DND-41 (cell line): ENCODE data around the gene RILPL2.
"Not testable (repeated sequence)": the region's sequence is repeated elsewhere in the genome, so short reads cannot be mapped to it uniquely, and the experiment has no call there.

ENCODE experiments used
- ATAC-seq: fragments of 200-7000 bp; cut with Tn5 transposase; 3 replicates; pipeline ENCODE4 v1.9.1; 2021; ENCODE audit warnings: low read depth; ENCODE audit not compliant: insufficient read depth
- DNase-seq: peaks from one replicate; pipeline ENCODE4 v3.0.0-alpha.2; 2020
- H2AFZ ChIP-seq: 2 replicates; pipeline ENCODE4 v1.6.0; 2012; ENCODE audit warnings: low read depth, low read length
- H3K27ac ChIP-seq: 2 replicates; pipeline ENCODE4 v1.5.1; 2012; ENCODE audit warnings: low read length, inconsistent platforms
- H3K27me3 ChIP-seq: fragments of 200-600 bp; sonication (generic); 2 replicates; pipeline ENCODE4 v1.6.0; 2012; ENCODE audit warnings: low read length, mild to moderate bottlenecking, inconsistent platforms; ENCODE audit not compliant: insufficient read depth, poor library complexity
- H3K36me3 ChIP-seq: 2 replicates; pipeline ENCODE4 v1.5.1; 2012; ENCODE audit warnings: low read length, inconsistent platforms; ENCODE audit not compliant: insufficient read depth
- H3K4me1 ChIP-seq: 2 replicates; pipeline ENCODE4 v1.5.1; 2012; ENCODE audit warnings: mild to moderate bottlenecking, low read length; ENCODE audit not compliant: insufficient read depth
- H3K4me2 ChIP-seq: 2 replicates; pipeline ENCODE4 v1.6.0; 2012; ENCODE audit warnings: mild to moderate bottlenecking, moderate library complexity, low read length, inconsistent platforms; ENCODE audit not compliant: insufficient read depth
- H3K4me3 ChIP-seq, 2 experiments: fragments of 200-600 bp in 1 of 2; shearing (Covaris generic) in 1 of 2; 2 replicates each; pipeline ENCODE4 v1.5.1; 2012 to 2016; ENCODE audit warnings: inconsistent platforms in 2 of 2, low read length in 2 of 2, mild to moderate bottlenecking in 2 of 2, low read depth in 1 of 2, moderate library complexity in 1 of 2
- H3K79me2 ChIP-seq: 2 replicates; pipeline ENCODE4 v1.6.0; 2012; ENCODE audit warnings: low read length, inconsistent platforms; ENCODE audit not compliant: insufficient read depth
- H3K9ac ChIP-seq: 2 replicates; pipeline ENCODE4 v1.6.0; 2012; ENCODE audit warnings: low read depth, mild to moderate bottlenecking, inconsistent platforms, low read length, moderate library complexity
- H3K9me3 ChIP-seq: 2 replicates; pipeline ENCODE4 v1.5.1; 2012; ENCODE audit warnings: low read length, moderate library complexity, mild to moderate bottlenecking, inconsistent platforms; ENCODE audit not compliant: insufficient read depth, severe bottlenecking
- H4K20me1 ChIP-seq: 2 replicates; pipeline ENCODE4 v1.6.0; 2012; ENCODE audit warnings: low read length; ENCODE audit not compliant: insufficient read depth
- EZH2 ChIP-seq: IDR thresholded peaks from 3 replicates; pipeline ENCODE4 v1.6.1; 2012; ENCODE audit warnings: borderline replicate concordance, low read depth, mild to moderate bottlenecking, moderate library complexity, low read length, inconsistent platforms; ENCODE audit not compliant: severe bottlenecking
- TF ChIP-seq, protein P1 (sequence below): IDR thresholded peaks from 2 replicates; pipeline ENCODE4 v1.5.1; 2012; ENCODE audit warnings: borderline replicate concordance, low read length, moderate library complexity, mild to moderate bottlenecking; ENCODE audit not compliant: poor library complexity, severe bottlenecking; ENCODE audit errors: extremely low read depth

Gene RILPL2

DNA sequence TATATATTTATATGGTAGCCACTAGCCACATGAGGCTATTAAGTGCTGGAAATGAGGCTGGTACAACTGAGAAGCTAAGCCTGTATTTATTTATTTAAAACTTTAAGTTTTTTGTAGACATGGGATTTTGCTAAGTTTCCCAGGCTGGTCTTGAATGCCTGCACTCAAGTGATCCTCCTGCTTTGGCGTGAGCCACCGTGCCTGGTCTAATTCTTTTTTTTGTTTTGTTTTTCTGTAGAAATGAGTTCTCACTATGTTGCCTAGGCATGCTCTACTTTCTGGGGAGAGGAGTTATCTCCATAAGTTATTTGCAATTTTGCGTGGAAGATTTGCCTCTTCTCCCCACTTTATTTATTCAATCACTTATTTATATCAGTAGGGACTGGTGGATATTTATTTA lies 16.7 kb upstream of the RILPL2 start:
- Histone ChIP-seq H3K9ac (no peak overlapping the region), H3K27me3 (no peaks in the 10 kb centered on the region), H3K36me3 (no peaks in the 10 kb centered on the region), H2AFZ (no peak overlapping the region), H3K79me2 (no peaks in the 10 kb centered on the region), H3K4me1 (peaks cover 4% of the 10 kb centered on the region; the same call in 1 of the 2 replicates), H3K4me2 (no peak overlapping the region), H3K9me3 (no peaks in the 10 kb centered on the region), H3K27ac (no peak overlapping the region), H3K4me3 (no peak overlapping the region), H4K20me1 (no peaks in the 10 kb centered on the region)
- TF ChIP-seq EZH2 = no peak
- TF ChIP-seq, protein P1, sequence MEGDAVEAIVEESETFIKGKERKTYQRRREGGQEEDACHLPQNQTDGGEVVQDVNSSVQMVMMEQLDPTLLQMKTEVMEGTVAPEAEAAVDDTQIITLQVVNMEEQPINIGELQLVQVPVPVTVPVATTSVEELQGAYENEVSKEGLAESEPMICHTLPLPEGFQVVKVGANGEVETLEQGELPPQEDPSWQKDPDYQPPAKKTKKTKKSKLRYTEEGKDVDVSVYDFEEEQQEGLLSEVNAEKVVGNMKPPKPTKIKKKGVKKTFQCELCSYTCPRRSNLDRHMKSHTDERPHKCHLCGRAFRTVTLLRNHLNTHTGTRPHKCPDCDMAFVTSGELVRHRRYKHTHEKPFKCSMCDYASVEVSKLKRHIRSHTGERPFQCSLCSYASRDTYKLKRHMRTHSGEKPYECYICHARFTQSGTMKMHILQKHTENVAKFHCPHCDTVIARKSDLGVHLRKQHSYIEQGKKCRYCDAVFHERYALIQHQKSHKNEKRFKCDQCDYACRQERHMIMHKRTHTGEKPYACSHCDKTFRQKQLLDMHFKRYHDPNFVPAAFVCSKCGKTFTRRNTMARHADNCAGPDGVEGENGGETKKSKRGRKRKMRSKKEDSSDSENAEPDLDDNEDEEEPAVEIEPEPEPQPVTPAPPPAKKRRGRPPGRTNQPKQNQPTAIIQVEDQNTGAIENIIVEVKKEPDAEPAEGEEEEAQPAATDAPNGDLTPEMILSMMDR = no peak
- ATAC-seq (no peak), DNase-seq (no peak)

DNA sequence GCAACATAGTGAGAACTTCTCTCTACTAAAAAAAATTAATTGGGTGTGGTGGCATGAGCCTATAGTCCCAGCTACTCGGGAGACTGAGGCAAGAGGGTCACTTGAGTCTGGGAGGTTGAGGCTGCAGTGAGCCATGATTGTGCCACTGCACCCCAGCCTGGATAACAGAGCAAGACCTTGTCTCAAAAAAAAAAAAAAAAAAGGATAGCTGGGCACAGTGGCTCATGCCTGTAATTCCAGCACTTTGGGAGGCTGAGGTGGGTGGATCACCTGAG lies 15.7 kb upstream of the RILPL2 start:
- H3K27me3 ChIP-seq, H3K79me2 ChIP-seq, H3K4me1 ChIP-seq, H4K20me1 ChIP-seq, ATAC-seq, H3K36me3 ChIP-seq, H3K4me3 ChIP-seq, H3K9ac ChIP-seq, H3K27ac ChIP-seq, H3K4me2 ChIP-seq, DNase-seq, H2AFZ ChIP-seq, H3K9me3 ChIP-seq: not testable (repeated sequence)

DNA sequence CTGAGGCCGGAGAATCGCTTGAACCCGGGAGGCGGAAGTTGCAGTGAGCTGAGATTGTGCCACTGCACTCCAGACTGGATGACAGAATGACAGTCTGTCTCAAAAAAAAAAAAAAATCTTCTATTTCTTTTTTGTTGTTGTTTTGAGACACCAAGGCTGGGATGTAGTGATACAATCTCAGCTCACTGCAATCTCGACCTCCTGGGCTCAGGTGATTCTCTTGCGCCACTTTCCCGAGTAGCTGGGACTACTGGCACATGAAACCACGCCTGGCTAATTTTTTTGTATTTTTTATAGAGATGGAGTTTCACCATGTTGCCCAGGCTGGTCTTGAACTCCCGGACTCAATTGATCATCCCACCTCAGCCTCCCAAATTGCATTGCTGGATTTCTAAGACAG lies 14.2 kb upstream of the RILPL2 start:
- TF ChIP-seq EZH2 = no peak
- TF ChIP-seq, protein P1 = no peak
- no peak for DNase-seq
- ATAC-seq = no peak
- no peaks in the 10 kb centered on the region for H3K36me3 ChIP-seq
- no peak overlapping the region for H3K4me3 ChIP-seq
- no peaks in the 10 kb centered on the region for H4K20me1 ChIP-seq
- H3K79me2 ChIP-seq = no peaks in the 10 kb centered on the region
- H3K27ac ChIP-seq = no peak overlapping the region
- no peaks in the 10 kb centered on the region for H3K9me3 ChIP-seq
- H3K4me2 ChIP-seq = no peak overlapping the region
- no peak overlapping the region for H3K9ac ChIP-seq
- H3K27me3 ChIP-seq = no peaks in the 10 kb centered on the region
- H2AFZ ChIP-seq = no peak overlapping the region
- H3K4me1 ChIP-seq = no peaks in the 10 kb centered on the region

- no peaks in the 10 kb centered on the region for H3K4me1 ChIP-seq
- TF ChIP-seq EZH2 = no peak
- TF ChIP-seq, protein P1 = no peak
- H3K27me3 ChIP-seq = no peaks in the 10 kb centered on the region
- no peak overlapping the region for H2AFZ ChIP-seq
- H3K4me2 ChIP-seq = no peak overlapping the region
- no peak overlapping the region for H3K4me3 ChIP-seq
- no peak overlapping the region for H3K27ac ChIP-seq
- DNase-seq (no peak), ATAC-seq (no peak)
- no peak overlapping the region for H3K9ac ChIP-seq
- H4K20me1 ChIP-seq = no peaks in the 10 kb centered on the region
- no peaks in the 10 kb centered on the region for H3K79me2 ChIP-seq
- no peaks in the 10 kb centered on the region for H3K9me3 ChIP-seq
- H3K36me3 ChIP-seq = no peaks in the 10 kb centered on the region
Measured at GRCh38 chr12:123449856-123450255, 13.4 kb upstream of the RILPL2 start.
